AG04449 (cell line): Measurements from ENCODE around the gene PROZ.
A peak's percentile ranks its signal among the peaks of the same experiment; 100 is the strongest.

Experiments used
- CTCF ChIA-PET: fragments of 350-600 bp; formaldehyde crosslinking; extraction: SDS; loops from one replicate; lab custom pipeline; 2021; ENCODE audit warnings: antibody characterized with exemption; lab: Yijun Ruan, JAX
- POLR2A ChIA-PET: fragments of 400-600, 350-600 bp; formaldehyde crosslinking; extraction: SDS; loops from one replicate; lab custom pipeline; 2020; ENCODE audit warnings: antibody characterized with exemption, inconsistent platforms; lab: Yijun Ruan, JAX
- DNase-seq: peaks from one replicate; pipeline ENCODE4 v3.0.0-alpha.2; 2010; ENCODE audit warnings: low read depth, low spot score
- H3K4me3 ChIP-seq: 2 replicates; pipeline ENCODE4 v1.5.1; 2011; ENCODE audit warnings: low read depth, mild to moderate bottlenecking, control low read depth, low read length
- TF ChIP-seq, protein P1 (sequence below): IDR thresholded peaks from one replicate; pipeline ENCODE4 v1.5.1; 2011; ENCODE audit warnings: mild to moderate bottlenecking, moderate library complexity, low read length, control low read depth, inconsistent platforms; ENCODE audit not compliant: insufficient read depth; ENCODE audit errors: missing control alignments

The PROZ gene

DNA sequence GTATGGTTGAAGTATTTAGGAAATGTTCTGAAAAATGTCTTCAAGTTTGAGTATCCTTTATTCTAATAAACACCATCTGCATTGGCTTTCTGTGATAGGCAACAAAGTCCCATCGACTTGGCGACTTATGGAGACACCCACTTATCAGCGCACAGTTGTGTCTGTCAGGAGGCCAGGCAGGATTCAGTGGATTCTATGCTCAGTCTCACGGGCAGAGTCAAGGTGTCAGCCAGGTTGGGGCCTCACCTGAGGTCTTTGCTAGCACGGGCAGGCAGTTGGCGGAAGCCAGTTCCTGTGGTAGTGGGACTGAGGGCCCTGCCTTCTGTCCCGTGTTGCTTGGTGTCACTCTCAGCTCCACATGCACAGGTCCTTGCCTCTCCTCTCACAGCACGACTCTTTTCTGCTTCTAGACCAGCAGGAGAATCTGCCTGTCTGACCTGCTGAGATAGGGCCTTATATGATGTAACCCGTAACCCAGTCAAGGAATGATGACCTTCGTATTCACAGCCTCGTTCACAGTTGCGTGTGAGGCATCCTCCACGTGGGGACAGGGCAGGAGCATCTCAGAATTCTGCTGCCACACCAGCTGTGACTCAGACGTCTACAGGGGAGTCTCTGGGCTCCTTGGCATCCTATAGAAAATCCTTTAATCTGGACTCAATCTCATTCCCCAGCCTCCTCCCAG, 61.0 kb downstream of the PROZ start:
- TF ChIP-seq, protein P1, sequence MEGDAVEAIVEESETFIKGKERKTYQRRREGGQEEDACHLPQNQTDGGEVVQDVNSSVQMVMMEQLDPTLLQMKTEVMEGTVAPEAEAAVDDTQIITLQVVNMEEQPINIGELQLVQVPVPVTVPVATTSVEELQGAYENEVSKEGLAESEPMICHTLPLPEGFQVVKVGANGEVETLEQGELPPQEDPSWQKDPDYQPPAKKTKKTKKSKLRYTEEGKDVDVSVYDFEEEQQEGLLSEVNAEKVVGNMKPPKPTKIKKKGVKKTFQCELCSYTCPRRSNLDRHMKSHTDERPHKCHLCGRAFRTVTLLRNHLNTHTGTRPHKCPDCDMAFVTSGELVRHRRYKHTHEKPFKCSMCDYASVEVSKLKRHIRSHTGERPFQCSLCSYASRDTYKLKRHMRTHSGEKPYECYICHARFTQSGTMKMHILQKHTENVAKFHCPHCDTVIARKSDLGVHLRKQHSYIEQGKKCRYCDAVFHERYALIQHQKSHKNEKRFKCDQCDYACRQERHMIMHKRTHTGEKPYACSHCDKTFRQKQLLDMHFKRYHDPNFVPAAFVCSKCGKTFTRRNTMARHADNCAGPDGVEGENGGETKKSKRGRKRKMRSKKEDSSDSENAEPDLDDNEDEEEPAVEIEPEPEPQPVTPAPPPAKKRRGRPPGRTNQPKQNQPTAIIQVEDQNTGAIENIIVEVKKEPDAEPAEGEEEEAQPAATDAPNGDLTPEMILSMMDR, result no peak
- ChIA-PET POLR2A (interaction anchor here (0.7 kb wide), 1 partner anchor 54 kb away, joined by 3 read pairs; no protein-coding TSS in a partner anchor), CTCF (interaction anchor here (0.8 to 2.0 kb wide), 5 partner anchors 9 to 190 kb away, joined by 3 to 5 read pairs (median 3); partner anchors contain the start of gene CUL4A)
- no peak for DNase-seq
- no peak overlapping the region for H3K4me3 ChIP-seq

GRCh38 chr13:113220141-113220598, 61.7 kb downstream of the PROZ start:
- no peak for DNase-seq
- ChIA-PET CTCF (interaction anchor here (1.5 to 2.0 kb wide), 2 partner anchors 41 to 191 kb away, joined by 3 to 5 read pairs; no protein-coding TSS in a partner anchor), POLR2A (interaction anchor here (0.7 kb wide), 1 partner anchor 55 kb away, joined by 3 read pairs; no protein-coding TSS in a partner anchor)
- no peak overlapping the region for H3K4me3 ChIP-seq
- TF ChIP-seq, protein P1, result no peak

DNA sequence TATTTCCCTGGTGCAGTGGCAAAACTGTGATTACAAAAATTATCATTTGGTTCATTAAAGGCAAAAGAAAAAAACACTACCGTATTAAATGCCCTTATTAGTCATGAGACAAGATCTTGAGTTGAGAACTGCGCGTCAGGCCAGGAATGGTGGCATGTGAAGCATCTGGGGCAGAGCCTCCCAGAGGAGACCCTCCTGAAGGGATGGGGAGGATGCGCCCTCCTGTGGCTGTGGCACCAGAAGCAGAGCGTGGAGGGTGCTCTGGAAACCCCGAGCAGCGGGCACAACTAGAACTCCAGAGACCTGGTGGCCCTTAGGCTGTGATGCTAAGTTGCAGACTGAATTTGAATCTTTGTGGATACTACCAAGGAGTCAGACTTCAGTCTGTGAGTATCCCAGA, 62.4 kb downstream of the PROZ start:
- ChIA-PET CTCF (no interaction called here), POLR2A (no interaction called here)
- H3K4me3 ChIP-seq, result no peak overlapping the region
- DNase-seq, result no peak
- TF ChIP-seq, protein P1, result peak; percentile 57
